GM21576 (cell line): ENCODE data around the gene SLC66A2.

Experiments
- ATAC-seq: cut with Tn5 transposase; IDR thresholded peaks from one replicate; pipeline ENCODE4 v1.9.1; 2021; ENCODE audit warnings: mild to moderate bottlenecking, moderate library complexity; ENCODE audit not compliant: unreplicated experiment

The SLC66A2 gene

DNA sequence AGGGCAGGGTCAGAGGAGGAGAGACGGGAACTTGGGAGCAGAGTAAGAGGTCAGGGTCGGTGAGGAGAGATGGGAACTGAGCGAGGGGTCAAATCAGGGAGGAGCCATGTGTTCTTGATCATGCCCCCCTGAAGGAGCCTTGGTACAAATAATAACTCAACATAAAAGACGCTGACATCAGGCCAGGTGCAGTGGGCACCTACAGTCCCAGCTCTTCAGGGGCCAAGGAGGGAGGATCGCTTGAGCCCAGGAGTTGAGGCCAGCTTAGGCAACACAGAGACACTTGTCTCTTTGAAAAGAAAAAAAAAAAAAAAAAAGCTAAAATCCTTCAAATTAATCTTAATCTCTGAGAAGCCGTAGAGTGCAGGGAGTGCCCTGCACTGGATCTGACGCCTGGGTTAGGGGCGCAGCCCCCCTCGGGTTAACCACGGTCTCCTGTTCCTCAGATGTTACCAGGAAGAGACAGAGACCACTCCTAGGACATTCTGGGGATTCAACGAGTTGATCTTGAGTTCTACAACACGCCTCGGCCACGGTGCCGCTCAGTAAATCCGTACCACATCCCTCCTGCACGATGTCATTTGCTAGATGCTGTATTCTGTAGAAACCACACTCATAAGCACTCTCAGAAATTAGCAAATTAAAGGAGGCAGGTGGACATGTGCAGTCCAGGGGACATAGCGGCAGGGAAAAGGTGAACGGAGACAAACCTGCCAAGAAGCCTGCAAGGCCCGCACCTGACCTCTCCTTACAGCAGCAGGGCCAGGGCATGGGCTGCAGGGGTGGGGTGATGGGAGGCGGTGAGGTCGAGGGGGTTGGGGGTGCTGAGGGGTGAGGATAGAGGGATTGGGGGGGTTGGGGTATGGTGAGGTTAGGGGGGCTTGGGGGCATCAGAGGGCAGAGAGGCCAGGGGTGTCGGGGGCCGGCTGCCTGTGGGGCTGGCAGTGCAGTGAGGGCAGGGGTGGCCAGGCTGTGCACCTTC lies 29.2 kb downstream of the SLC66A2 start:
- no peak for ATAC-seq

DNA sequence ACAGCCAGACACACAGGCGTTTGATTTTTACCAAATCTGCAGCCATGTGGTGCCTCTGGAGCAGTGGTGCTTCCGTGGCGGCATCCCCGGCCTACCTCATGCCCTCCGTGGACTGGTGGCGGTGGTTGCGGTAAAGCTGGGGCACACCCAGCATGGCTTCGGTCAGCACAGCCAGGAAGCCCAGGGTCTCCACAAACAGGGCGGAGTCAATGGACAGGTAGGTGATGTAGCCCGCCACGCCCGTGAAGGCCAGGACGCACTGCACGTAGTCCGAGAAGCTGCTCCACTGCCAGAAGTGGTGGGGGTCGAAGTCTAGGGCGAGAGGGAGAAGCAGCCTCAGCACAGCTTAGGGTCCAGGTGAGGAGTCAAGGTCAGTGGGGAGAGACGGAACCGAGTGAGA lies 32.4 kb downstream of the SLC66A2 start:
- ATAC-seq, result no peak

DNA sequence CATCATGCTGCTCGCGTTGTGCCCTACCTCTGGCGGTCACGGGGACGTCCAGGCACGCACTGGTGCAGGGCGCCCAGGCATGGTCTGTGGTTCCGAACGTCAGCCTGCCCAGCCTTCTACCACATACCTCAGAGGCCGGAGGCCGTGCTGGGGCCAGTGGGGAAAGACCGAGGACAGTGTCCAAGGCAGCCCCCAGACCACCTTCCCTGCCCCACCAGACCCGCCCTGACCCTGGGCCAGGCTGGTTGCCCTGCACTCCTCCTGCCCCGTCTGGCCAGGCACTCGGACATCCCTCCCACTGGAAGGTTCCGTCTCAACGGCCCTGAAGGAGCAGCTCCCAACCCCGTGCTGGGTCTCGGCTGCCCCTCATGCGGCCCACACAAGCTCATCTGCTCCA lies 32.8 kb downstream of the SLC66A2 start:
- no peak for ATAC-seq

DNA sequence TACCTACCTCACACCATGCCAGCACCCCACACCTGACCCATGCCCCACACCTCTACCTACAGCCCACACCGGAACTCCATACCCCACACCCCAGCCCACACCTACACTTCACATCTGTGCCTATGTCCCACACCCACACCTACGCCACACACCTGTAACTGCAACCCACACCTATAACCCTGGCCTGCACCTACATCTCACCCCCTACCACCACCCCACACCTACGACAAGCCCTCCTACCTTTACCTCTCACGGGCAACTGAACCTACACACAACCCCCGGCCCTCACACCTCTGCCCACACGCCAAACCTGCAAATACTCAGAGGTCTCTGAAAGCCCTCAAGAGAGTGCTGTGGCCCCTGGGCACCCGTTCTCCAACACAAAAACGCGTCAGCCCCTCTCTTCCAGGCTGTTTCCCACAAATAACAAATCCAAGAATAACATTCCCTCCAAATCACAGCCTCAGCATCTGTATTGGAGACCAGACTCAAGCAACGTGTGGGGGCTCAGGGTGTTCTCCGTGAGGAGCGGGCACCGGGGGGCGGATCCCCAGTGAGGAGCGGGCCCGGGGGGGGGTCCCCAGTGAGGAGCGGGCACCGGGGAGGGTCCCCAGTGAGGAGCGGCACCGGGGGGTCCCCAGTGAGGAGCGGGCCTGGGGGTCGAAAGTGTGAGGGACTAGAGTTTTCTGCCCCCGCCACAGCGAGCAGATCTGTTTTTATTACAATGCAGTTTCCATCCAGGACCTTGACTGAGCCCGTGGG lies 33.4 kb downstream of the SLC66A2 start:
- no peak for ATAC-seq

DNA sequence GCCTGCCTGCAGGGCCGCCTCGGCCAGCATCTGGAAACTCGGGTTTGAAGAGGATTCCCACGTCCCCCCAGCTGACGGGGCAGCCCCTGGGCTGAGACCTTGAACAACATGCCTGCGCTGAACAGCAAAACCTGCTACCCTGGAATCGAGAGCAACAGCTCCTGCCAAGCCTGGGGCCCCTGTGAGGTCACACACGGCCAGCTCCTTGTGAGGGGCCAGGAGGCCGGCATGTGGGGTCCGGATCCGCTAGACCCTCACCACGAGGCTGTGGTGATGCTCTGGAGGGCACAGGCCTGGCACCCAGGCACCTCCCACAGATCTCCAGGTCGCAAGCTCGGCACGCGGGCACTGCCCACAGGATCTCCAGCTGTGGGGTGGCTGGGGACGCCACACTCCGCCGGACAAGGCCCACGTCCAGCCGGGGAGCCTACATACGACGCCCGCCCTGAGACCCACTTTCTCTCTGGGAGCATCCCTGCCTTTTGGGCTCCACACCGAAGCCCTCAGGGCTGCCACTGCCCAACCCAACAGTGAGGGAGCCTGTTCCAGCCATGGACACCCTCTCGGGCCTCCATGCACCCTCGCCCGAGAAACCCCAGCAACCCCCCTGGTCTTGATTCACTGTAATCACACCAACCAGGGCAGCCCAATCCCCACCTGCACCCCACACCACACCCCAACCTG lies 34.1 kb downstream of the SLC66A2 start:
- no peak for ATAC-seq

DNA sequence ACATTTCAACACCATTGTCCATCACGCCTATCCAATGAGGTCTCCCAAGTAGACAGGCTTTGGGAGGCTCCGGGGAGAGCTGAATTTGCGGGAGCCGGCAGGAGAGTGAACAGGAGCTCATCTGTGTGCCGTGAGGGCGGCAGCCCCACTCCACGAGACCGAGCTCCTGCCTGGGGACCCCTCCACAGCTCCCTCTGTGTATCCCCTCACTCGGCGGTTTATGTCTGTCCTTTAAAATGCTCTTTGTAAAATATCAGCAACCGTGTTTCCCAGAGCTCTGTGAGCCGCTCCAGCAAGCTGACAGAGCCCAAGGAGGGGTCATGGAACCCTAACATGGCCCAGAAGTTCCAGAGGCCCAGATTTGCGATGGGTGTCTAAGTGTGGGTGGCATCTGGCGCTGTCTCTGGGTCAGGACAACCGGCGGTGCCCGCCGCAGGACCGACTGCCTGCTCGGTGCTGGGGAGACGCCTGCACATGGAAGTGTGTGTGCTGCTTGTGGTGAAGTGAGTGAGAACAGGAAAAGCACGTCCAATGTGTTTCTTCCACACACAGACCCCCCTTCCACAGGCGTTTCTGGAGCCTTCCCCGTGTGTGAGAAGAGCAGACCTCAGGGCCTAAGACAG lies 34.8 kb downstream of the SLC66A2 start:
- ATAC-seq, result no peak

DNA sequence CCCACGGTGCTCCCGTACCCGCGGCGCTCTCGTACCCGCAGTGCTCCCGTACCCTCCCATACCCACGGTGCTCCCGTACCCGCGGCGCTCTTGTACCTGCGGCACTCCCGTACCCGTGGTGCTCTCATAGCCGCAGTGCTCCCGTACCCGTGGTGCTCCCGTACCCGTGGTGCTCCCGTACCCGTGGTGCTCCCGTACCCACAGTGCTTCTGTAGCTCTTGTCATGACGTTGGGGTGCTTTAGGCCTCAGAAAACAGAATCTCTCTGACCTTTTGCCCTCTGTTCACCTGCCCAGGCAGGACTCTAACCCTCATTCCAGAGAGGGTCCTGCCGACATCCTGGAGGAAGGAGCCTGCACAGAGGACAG lies 35.3 kb downstream of the SLC66A2 start:
- no peak for ATAC-seq

DNA sequence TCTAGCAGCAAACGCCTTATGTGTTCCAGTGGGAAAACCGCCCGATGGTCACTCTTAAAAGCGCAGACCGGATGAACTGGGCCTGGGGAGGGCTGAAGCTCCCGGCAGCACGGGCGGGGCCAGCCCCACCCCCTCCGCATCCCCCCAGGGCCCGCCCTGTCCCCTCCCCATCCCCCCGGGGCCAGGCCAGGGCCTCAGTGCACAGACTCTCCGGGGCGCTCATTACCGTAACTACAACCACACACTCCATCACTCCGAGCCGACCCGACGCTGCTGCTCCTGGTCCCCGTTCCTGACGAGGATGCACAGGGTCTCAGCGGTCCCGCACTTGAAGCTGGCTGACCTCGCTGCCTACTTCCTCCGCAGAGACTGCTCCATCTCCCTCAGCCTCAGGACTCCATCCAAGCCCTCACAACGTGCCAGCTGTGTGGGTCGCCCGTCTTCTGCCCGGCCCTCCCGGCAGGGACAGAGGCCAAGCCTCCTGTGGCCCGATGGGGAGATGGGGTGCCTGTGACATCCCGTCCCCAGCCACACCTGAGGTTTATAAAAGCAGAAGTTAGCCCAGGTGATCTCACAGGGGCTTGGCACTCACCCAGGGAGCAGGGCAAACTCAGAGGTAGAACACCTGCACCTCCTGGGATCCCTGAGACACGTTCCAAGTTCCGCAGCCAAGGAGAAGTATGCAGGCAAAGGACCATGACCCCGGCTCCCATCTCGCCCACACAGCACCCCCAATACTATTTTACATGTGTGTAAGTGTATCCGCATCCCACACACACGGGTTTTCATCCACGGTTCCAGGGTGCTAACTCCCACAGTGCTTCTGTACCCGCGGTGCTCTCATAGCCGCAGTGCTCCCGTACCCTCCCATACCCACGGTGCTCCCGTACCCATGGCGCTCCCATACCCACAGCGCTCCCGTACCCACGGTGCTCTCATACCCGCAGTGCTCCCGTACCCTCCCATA lies 36.0 kb downstream of the SLC66A2 start:
- ATAC-seq, result no peak

DNA sequence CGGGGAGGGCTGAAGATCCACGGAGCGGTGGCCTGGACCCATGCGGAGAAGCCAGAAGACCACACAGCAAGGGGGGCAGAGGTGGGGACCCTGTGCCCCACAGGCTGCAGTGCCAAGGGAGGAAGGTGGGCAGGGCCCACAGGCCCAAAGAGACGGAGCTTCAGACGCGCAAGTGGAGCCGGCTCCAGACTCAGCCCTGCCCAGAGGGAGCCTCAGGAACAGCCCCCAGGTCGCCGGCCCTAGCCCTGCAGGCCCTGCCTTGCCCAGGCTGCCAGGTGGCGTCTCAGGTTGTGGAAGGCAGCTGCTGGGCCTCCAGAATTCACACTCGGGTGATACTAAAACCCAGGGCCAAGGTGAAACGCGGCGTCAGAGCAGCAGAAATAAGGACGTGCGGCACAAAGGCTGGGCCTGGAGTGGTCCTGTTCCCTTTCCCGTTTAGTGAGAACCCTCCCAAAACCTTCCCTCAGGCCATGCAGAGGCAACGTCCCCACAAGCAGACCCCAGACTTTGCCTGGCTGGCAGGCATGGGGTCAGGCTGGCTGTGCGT lies 36.8 kb downstream of the SLC66A2 start:
- no peak for ATAC-seq

DNA sequence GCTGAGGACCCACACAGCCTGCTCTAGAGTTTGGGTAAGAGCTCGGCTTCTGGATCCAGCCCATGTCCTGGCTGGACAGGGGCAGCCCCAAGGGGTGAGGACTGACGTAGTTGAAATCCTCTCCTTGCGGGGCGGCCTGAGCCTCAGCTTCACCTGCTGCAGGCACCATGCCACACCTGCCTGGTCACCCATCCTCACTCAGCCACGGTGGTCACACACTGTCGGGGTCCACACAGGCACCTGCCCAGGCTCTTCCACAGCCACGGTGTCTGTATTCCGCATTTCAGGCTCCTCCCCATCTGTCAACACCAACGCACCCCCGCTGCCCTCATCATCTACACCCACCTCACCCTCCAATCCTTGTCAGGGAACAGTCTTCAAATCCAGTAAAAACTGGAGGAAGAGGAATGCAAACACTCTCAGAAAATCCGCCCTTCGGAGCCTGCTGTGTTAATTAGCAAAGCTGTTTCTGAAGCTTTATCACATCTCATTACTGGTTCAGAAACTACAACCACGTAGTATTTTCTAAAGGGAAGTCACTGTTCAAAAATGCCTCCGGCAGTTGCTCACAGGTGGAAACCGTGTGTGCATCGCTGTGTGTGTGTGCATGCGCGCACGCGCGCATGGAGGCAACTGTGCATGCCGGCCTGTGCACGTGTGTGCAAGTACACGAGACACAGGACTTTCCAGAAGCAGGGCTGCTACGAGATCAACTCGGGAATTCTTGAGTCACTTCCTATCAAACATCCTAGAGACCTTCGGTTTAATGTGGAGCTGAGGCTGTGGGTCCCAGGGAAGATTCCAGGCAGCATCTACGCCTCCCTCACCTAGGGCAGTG lies 38.2 kb downstream of the SLC66A2 start:
- ATAC-seq, result no peak

DNA sequence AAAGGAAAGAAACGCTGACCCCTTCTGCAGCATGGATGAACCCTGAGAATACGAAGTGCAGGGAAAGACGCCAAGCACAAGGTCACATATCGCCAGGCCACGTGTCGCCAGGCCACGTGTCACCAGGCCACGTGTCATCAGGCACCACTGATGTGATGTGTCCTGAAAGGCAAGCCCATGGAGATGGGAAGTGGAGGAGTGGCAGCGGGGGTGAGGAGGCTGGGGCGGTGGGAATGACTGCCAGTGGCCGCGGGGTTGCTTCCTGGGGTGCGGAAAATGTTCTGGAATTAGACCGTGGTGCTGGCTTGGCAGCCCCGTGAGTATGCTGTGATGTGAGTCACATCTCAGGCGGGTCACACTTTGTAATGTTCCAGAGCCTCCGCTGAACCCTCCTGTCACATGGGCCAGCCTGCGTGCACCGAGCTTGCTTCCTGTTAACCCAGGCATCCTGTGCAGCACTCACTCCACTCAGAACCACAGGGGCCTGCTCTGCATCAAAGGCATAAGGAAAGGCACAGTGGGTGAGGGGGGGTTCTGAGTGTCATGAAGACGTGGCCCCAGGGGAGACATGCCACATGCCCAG lies 39.0 kb downstream of the SLC66A2 start:
- ATAC-seq, result no peak

DNA sequence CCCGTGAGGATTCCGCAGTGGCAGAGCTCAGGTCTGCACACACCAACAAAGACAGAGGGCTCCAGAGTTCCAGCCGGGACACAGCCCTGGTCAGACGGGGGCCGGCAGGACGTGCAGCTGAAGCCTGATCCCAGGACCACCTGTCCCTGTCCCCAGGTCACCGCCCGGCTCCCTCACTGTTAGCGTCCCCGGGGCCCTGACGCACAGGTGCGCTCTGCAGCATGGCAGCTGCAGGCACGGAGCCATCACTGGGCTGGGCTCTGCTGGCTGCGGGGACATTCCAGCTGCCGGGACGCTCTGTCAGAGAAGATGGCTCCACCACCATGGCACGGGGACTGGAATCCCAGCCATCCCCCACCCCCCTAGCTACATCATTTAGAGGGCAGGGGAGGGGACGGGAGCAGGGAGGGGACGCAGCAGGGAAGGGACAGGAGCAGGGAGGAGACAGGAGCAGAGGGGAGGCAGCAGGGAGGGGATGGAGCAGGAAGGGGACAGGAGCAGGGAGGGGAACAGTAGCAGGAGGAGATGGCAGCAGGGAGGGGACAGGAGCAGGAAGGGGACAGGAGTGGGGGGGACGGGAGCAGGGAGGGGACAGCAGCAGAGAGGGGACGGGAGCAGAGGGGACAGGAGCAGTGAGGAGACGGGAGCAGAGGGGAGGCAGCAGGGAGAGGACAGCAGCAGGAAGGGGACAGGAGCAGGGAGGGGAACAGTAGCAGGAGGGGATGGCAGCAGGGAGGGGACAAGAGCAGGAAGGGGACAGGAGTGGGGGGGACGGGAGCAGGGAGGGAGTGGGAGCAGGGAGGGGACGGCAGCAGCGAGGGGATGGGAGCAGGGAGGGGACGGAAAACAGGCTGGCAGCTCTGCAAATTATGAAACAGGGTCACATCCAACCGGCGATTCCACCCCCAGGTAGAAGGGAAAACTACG lies 39.8 kb downstream of the SLC66A2 start:
- ATAC-seq, result no peak

DNA sequence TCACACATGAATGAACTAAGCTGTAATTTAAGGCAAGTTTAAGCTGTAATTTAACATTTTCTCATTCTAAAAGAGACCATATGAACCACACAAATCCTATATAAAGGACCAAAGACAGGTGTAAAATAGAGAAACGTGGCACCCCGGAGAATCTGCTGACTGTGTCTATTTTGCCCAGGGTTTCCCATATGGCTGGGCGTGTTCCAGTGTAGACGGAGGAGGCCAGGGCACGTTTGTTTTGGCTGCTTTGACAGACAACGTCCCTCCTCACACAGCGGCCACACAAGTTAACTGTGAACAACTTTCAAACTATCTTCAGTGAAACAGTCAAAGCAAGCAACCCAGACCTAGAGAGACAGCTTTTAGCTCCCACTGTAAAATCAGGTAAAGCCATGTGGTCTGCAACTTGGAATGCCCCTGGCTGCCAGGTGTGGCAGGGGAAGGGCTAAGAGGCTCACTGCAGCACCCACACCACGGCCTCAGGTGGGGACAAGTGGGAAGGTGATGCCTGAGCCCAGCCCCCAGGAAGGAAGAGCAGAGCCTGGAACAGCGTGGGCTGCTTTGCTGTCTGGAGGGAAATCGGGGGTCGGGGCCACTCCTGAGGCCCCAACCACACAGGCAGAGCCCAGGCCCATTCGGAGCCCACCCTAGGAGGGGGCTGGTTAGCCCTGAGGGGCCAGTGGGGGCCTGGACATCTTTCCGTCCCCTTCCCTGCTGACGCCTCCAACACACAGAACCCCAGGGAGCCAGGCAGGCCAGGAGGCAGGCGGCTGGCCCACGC lies 40.7 kb downstream of the SLC66A2 start:
- no peak for ATAC-seq

DNA sequence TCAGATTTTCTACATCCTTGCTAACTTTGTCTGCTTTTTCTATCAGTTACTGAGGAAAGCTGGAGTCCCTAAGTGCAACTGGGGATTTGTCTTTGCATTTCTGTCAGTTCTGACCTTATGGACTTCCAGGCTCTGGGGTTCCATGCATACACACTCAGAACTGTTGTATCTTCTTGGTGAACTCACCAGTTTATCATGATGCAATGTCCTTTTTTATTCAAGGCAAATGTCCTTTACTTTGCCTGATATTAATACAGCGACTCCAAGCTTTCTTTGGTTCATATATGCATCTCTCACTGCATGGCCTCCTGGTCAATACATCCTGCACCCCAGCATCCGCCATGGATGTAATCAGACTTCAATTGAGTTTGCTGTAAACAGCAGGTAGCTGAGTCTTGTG lies 44.7 kb downstream of the SLC66A2 start:
- no peak for ATAC-seq

DNA sequence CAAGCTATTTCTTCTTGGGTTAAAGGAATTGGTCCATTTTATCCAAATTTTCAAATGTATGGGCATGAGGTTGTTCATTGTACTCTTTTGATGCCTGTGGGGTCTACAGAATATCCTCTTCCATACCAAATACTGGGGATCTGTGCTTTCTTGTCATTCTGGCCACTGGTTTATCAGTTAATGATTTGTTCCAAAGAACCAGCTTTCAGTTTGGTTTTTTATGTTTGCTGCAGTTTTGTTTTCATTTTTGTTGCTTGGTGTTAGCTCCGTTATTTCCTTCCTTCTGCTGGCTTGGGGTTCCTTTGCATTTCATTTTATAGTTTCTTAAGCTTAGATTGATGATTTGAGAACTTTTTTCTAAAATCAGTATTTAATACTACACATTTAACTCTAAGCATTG lies 45.5 kb downstream of the SLC66A2 start:
- ATAC-seq, result no peak

DNA sequence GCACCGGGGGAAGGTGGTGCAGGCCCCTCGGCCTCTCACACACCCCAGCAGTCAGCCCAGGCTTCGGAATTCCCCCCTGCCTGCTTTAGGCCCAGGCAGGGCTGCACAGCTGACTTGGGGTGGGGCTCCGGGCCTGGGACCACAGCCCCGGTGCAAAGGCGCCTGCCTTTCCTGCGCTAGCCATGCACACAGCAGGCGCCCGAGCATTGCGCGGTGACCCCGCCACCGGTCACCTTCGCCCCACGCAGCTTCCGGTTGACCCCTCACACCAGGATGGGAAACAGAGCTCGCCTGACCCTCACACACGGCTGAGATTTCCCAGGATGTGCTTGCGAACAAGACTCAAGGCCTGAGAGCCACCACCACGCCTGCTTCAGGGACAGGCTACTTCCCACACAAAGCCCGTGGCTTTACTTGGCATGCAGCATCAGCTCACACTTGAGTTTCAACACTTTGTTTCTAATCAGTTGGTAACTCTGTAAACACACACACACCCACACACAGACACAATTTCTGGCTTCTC lies 46.0 kb downstream of the SLC66A2 start:
- ATAC-seq, result no peak
